Mesangial cell (primary cell): ENCODE data around the gene B3GNT9. TPM values are rescaled to one million over a fixed set of nuclear protein-coding genes. Genes with fewer than 3 reads are reported as not detected.

Experiments used
- total RNA-seq: library from RNA; depleted of rRNA; stranded (reverse); fragments of >200 nt; gene quantifications from 2 replicates; pipeline ENCODE4 v1.2.3, GENCODE V29; 2015

B3GNT9 gene, protein sequence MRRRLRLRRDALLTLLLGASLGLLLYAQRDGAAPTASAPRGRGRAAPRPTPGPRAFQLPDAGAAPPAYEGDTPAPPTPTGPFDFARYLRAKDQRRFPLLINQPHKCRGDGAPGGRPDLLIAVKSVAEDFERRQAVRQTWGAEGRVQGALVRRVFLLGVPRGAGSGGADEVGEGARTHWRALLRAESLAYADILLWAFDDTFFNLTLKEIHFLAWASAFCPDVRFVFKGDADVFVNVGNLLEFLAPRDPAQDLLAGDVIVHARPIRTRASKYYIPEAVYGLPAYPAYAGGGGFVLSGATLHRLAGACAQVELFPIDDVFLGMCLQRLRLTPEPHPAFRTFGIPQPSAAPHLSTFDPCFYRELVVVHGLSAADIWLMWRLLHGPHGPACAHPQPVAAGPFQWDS
- total RNA-seq, result 5.7 and 13.3 TPM in 2 replicates

DNA sequence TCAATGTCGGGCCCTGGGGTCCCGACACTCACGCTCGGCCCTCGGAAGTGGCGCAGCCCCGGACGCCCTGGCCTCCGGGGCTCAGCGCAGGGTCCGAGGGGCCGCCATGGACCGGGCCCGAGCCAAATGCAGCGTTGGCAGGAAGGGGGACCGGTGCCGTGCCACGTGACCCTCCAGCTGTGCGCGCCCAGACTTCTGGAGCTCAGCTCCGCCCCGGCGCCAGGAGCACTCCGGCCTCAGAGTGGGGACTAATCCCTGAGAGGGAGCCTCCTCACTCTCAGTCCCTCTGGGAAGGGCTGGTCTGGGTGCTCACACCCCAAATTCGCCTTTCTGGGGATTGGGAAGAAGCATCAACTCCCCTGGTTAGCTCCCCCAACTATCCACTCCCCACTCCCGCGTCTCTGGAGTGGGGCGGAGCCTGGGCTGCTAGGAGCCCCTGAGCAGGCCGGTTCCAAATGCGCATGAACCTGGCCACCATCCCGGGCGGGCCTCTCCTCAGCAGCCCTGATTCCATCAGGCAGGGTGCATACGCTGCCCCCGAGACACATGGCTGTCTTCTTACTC lies at the start of gene B3GNT9:
Gene B3GNT9 (minus strand): TSS at position 166 of the 564 bp plus-strand sequence. CDS start 513 bp downstream, outside the sequence.

DNA sequence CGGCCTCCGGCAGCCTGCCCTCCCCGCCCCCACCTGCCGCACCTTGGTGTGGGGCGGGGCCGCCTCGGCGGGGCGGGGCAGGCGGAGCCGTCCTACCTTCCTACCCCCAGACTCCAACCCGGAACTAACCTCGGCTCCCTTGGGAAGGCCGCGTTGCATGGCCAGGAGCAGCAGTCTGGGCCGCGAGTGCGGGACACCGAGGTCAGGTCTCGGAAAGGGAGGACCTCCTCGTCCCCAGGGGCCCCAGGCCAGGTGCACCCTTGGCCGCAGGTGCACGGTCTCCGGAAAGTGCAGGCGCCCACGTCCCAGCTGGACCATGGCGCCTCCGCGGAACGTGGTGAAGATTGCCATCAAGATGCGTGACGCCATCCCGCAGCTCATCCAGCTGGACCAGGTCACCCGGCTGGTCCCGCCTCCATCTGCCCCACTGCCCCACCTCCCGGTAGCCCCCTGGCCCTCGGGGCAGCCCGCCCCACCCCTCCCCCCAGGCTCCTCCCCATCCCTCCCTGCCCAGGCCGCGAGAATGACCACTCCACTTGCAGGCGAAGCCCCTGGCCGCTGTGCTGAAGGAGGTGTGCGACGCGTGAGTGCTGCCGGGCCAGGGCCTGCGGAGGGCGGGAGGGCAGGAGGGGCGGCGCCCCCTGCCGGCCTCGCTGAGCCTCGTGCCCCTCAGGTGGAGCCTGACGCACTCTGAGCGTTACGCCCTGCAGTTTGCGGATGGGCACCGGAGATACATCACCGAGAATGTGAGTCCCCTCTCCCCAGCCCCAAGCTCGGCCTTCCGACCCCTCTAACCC lies 48.4 kb upstream of the B3GNT9 start, which contains the start of gene ELMO3:
Gene ELMO3 (plus strand): TSS at position 121 of the 797 bp plus-strand sequence. CDS start 196 bp downstream, at position 317.

GRCh38 chr16:67191995-67192681 lies 41.3 kb upstream of the B3GNT9 start, which contains the start of gene E2F4:
E2F4 (plus strand) TSS chr16:67192155; CDS start chr16:67192228, 73 bp downstream.

GRCh38 chr16:67190041-67190440 lies 39.2 kb upstream of the B3GNT9 start, which contains the start of gene EXOC3L1:
EXOC3L1 (minus strand) TSS chr16:67190136; CDS start chr16:67189676, 460 bp downstream.

GRCh38 chr16:67183627-67184452 lies 33.0 kb upstream of the B3GNT9 start, which contains the start of gene MATCAP1:
MATCAP1 (minus strand) TSS chr16:67183963; CDS start chr16:67180610, 3,353 bp downstream.

GRCh38 chr16:67170168-67170948 lies 19.6 kb upstream of the B3GNT9 start, which contains the start of gene NOL3:
NOL3 (plus strand) TSS chr16:67170538.

DNA sequence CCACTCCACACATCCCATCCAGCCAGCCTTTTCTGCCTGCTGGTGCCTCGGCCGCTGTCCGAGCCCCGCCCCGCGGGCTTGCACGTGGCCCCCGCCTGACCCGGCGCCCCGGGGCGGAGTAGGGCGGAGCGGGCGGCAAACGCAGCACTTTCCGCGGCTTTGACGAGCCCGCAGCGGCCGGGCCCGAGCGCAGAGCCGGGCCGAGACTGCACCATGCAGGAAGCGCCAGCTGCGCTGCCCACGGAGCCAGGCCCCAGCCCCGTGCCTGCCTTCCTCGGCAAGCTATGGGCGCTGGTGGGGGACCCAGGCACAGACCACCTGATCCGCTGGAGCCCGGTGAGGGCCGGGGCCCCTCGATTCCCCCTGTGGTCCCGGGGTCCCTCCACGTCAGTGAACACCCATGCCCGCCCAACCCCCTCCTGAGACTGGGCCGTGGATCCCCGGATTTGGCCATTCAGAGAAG lies 13.8 kb upstream of the B3GNT9 start, which contains the start of gene HSF4:
Gene HSF4 (plus strand): TSS at position 147 of the 463 bp plus-strand sequence. CDS start 67 bp downstream, at position 214.

DNA sequence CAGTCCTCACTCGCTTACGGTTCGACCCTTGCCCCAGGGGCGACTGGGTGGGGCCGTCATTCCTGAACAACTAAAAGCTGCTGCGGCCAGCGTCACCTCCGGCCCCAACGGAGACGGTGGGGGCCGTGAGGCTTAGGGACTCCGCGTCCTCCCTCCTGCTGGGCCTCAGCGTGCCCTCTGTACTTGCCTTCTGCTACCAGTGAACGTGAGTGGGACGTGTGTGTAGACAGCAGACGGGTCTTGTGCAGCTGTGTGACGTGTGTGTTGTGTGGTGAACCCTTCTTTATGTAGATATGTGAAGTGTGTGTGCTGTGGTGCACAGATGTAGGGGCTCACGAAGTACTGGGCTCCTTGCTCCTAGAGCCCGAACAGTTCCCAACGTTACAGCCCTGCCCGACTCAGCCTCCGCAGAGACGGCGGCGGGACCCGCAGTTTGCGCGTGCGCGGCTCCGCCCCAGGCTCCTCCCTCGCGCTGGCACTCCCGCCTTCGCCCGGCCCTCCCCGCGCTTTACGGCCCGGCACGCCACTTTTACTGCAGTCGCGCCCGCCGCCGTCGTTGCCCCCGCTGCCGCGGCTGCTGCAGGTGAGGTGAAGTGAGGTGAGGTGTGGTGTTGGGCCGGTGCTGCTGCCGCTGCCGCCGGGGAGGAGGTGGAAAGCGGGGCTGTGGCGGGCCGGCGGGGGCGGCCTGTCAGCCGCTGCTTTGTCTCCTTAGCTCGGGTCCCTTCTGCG lies 41.2 kb downstream of the B3GNT9 start, which contains the start of gene PHAF1:
Gene PHAF1 (plus strand): TSS at position 535 of the 729 bp plus-strand sequence. CDS start 235 bp downstream, outside the sequence.

Other genes starting within 250 kb of the B3GNT9 start
- gene CDH16, start 232.1 kb downstream of the B3GNT9 start, total RNA-seq, result 0.49 and 71.2 TPM in 2 replicates
- 23.1 and 59.2 TPM in 2 replicates for gene RRAD, start 225.5 kb downstream of the B3GNT9 start, total RNA-seq
- 136 and 158 TPM in 2 replicates for gene CIAO2B, start 216.6 kb downstream of the B3GNT9 start, total RNA-seq
- 17.1 and 54.3 TPM in 2 replicates for gene CES2, start 215.5 kb downstream of the B3GNT9 start, total RNA-seq
- gene CES3, start 189.7 kb downstream of the B3GNT9 start, total RNA-seq, result under 0.01 and 0.38 TPM in 2 replicates
- 0.98 and 2.4 TPM in 2 replicates for gene CES4A, start 162.4 kb downstream of the B3GNT9 start, total RNA-seq
- 27.5 and 70.4 TPM in 2 replicates for gene CBFB, start 121.8 kb downstream of the B3GNT9 start, total RNA-seq
- gene PHAF1, start 41.1 kb downstream of the B3GNT9 start, total RNA-seq, result 12.4 and 17.3 TPM in 2 replicates
- 14.7 and 21.8 TPM in 2 replicates for gene TRADD, start 8.9 kb upstream of the B3GNT9 start, total RNA-seq
- 5.7 and 18.8 TPM in 2 replicates for gene FBXL8, start 9.0 kb upstream of the B3GNT9 start, total RNA-seq
- 0.65 and 10.3 TPM in 2 replicates for gene HSF4, start 13.7 kb upstream of the B3GNT9 start, total RNA-seq
- 27.7 and 30.3 TPM in 2 replicates for gene NOL3, start 19.5 kb upstream of the B3GNT9 start, total RNA-seq
- gene MATCAP1, start 33.0 kb upstream of the B3GNT9 start, total RNA-seq, result 6.2 and 16.0 TPM in 2 replicates
- 0.13 TPM in 1 of 2 replicates, not detected in the other for gene EXOC3L1, start 39.1 kb upstream of the B3GNT9 start, total RNA-seq
- 75.2 and 102 TPM in 2 replicates for gene E2F4, start 41.2 kb upstream of the B3GNT9 start, total RNA-seq
- gene ELMO3, start 48.1 kb upstream of the B3GNT9 start, total RNA-seq, result 0.49 and 2.3 TPM in 2 replicates
- gene TMEM208, start 76.1 kb upstream of the B3GNT9 start, total RNA-seq, result 44.3 and 45.6 TPM in 2 replicates
- gene FHOD1, start 96.5 kb upstream of the B3GNT9 start, total RNA-seq, result 22.2 and 29.8 TPM in 2 replicates
- gene SLC9A5, start 98.0 kb upstream of the B3GNT9 start, total RNA-seq, result 0.33 and 0.51 TPM in 2 replicates
- gene PLEKHG4, start 128.5 kb upstream of the B3GNT9 start, total RNA-seq, result 8.8 and 16.4 TPM in 2 replicates
- gene KCTD19, start 175.7 kb upstream of the B3GNT9 start, total RNA-seq, result 0.16 and 0.38 TPM in 2 replicates
- 0.16 TPM in 1 of 2 replicates, not detected in the other for gene LRRC36, start 175.8 kb upstream of the B3GNT9 start, total RNA-seq
- gene TPPP3, start 242.5 kb upstream of the B3GNT9 start, total RNA-seq, result 2.0 and 2.9 TPM in 2 replicates